GM18517 (cell line): ENCODE measurements around the gene TMEM60.
A peak's percentile ranks its signal among the peaks of the same experiment; 100 is the strongest.
"Not testable (repeated sequence)": the region's sequence is repeated elsewhere in the genome, so short reads cannot be mapped to it uniquely, and the experiment has no call there.

Source experiments
- ATAC-seq: cut with Tn5 transposase; IDR thresholded peaks from one replicate; pipeline ENCODE4 v1.9.1; 2021; ENCODE audit warnings: mild to moderate bottlenecking, moderate library complexity; ENCODE audit not compliant: unreplicated experiment

The TMEM60 gene

GRCh38 chr7:77812290-77812685, 14.1 kb upstream of the TMEM60 start:
- no peak for ATAC-seq

- ATAC-seq = no peak
These were observed 13.5 kb upstream of the TMEM60 start for GRCh38 chr7:77811516-77812289.

- no peak for ATAC-seq
These were observed 10.3 kb upstream of the TMEM60 start for GRCh38 chr7:77808517-77808916.

- no peak for ATAC-seq
These were observed 8.2 kb upstream of the TMEM60 start for GRCh38 chr7:77806425-77806824.

- no peak for ATAC-seq
These were observed 4.5 kb upstream of the TMEM60 start for GRCh38 chr7:77802557-77803405.

- no peak for ATAC-seq
These were observed 2.5 kb upstream of the TMEM60 start for GRCh38 chr7:77800730-77801129.

- ATAC-seq = no peak
These were observed 1.9 kb upstream of the TMEM60 start for GRCh38 chr7:77800158-77800557.

GRCh38 chr7:77799078-77799964, 1.1 kb upstream of the TMEM60 start:
- no peak for ATAC-seq

- peak; percentile 21 for ATAC-seq
These were observed 370 bp downstream of the TMEM60 start for GRCh38 chr7:77797734-77798393.

GRCh38 chr7:77796960-77797359, 1.3 kb downstream of the TMEM60 start:
- ATAC-seq = no peak

- no peak for ATAC-seq
These were observed 2.1 kb downstream of the TMEM60 start for GRCh38 chr7:77796109-77796508.

- ATAC-seq = no peak
These were observed 4.2 kb downstream of the TMEM60 start for GRCh38 chr7:77794000-77794399.

GRCh38 chr7:77791956-77792355, 6.3 kb downstream of the TMEM60 start:
- ATAC-seq = no peak

- ATAC-seq = no peak
These were observed 6.9 kb downstream of the TMEM60 start for GRCh38 chr7:77791336-77791735.

- no peak for ATAC-seq
These were observed 9.8 kb downstream of the TMEM60 start for GRCh38 chr7:77788327-77788902.

GRCh38 chr7:77786741-77787140, 11.5 kb downstream of the TMEM60 start:
- ATAC-seq = no peak

GRCh38 chr7:77786018-77786417, 12.2 kb downstream of the TMEM60 start:
- ATAC-seq = no peak

- not testable (repeated sequence) for ATAC-seq
These were observed 13.8 kb downstream of the TMEM60 start for GRCh38 chr7:77784426-77784825.

- no peak for ATAC-seq
These were observed 14.7 kb downstream of the TMEM60 start for GRCh38 chr7:77783545-77783944.

- ATAC-seq = no peak
These were observed 15.1 kb downstream of the TMEM60 start for GRCh38 chr7:77783111-77783510.
